ENCODE data around the gene TMX1. TPM values are rescaled to one million over a fixed set of nuclear protein-coding genes. Genes with fewer than 3 reads are reported as not detected.

TMX1 gene
- total RNA-seq, 1 experiment from 2014 or later, result 46.2 TPM

- RAD21 ChIA-PET (ENCODE audit: low non-redundant PET in 1 of 2, low total read pairs in 2 of 2, uncharacterized antibody in 2 of 2, unreplicated experiment in 2 of 2), result no interaction called here
- POLR2A ChIA-PET, result no interaction called here
- H3K9ac ChIP-seq (ENCODE audit: low read length), result no peak overlapping the region
- no peaks in the 10 kb centered on the region for H3K27me3 ChIP-seq (ENCODE audit: insufficient read depth, low read length)
- no peak overlapping the region for H3K4me2 ChIP-seq (ENCODE audit: low read length)
- DNase-seq (ENCODE audit: low read depth, low spot score), result no peak
- H3K79me2 ChIP-seq (ENCODE audit: insufficient read depth, low read length), result no peaks in the 10 kb centered on the region
- no peaks in the 10 kb centered on the region for H3K9me2 ChIP-seq (ENCODE audit: insufficient read depth)
- no peak for ATAC-seq
- no peak overlapping the region for H3K27ac ChIP-seq (ENCODE audit: low read depth, low read length)
- H4K20me1 ChIP-seq (ENCODE audit: insufficient read depth), result no peaks in the 10 kb centered on the region
- H3K9me3 ChIP-seq (ENCODE audit: control insufficient read depth in 1 of 2, insufficient read depth in 1 of 2, low read depth in 1 of 2, low read length in 2 of 2), result no peaks in the 10 kb centered on the region
- no peaks in the 10 kb centered on the region for H3K36me3 ChIP-seq (ENCODE audit: control insufficient read depth in 1 of 2, insufficient read depth in 2 of 2, low read length in 2 of 2)
- H2AFZ ChIP-seq (ENCODE audit: low read depth, low read length, poor library complexity, severe bottlenecking), result no peak overlapping the region
- TF ChIP-seq FOSL1 (IDR thresholded peaks at IDR 0.05; ENCODE audit: low read depth), result no peak
- no peak for TF ChIP-seq JUND (IDR thresholded peaks at IDR 0.05)
- TF ChIP-seq CBX3 (IDR thresholded peaks at IDR 0.05; ENCODE audit: low read depth), result no peak
- TF ChIP-seq EZH2phosphoT487 (IDR thresholded peaks at IDR 0.05; ENCODE audit: borderline replicate concordance), result no peak
- TF ChIP-seq POLR2A (IDR thresholded peaks at IDR 0.05; ENCODE audit: borderline replicate concordance, extremely low read depth, insufficient read depth, insufficient read length), result no peak
- no peak for TF ChIP-seq SRF (IDR thresholded peaks at IDR 0.05; ENCODE audit: low read depth)
- TF ChIP-seq EGR1 (IDR thresholded peaks at IDR 0.05; ENCODE audit: low read depth), result no peak
- no peak for TF ChIP-seq RAD21 (IDR thresholded peaks at IDR 0.05; ENCODE audit: low read depth)
- TF ChIP-seq SIN3A (IDR thresholded peaks at IDR 0.05; ENCODE audit: low read depth), result no peak
- TF ChIP-seq ZNF274 (IDR thresholded peaks at IDR 0.05; ENCODE audit: low read depth, low read length), result no peak
- TF ChIP-seq EZH2 (IDR thresholded peaks at IDR 0.05), result no peak
- no peak for TF ChIP-seq ELF1 (IDR thresholded peaks at IDR 0.05; ENCODE audit: borderline replicate concordance, low read depth)
- TF ChIP-seq, protein P1, sequence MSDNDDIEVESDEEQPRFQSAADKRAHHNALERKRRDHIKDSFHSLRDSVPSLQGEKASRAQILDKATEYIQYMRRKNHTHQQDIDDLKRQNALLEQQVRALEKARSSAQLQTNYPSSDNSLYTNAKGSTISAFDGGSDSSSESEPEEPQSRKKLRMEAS (IDR thresholded peaks at IDR 0.05), result no peak
- TF ChIP-seq SP1 (IDR thresholded peaks at IDR 0.05; ENCODE audit: low read depth), result no peak
- TF ChIP-seq YY1 (IDR thresholded peaks at IDR 0.05; ENCODE audit: extremely low read depth, insufficient replicate concordance, low read depth, low read length), result no peak
- no peak for TF ChIP-seq POLR2AphosphoS5 (IDR thresholded peaks at IDR 0.05; ENCODE audit: low read depth, low read length)
- TF ChIP-seq, protein P2, sequence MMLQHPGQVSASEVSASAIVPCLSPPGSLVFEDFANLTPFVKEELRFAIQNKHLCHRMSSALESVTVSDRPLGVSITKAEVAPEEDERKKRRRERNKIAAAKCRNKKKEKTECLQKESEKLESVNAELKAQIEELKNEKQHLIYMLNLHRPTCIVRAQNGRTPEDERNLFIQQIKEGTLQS (IDR thresholded peaks at IDR 0.05), result no peak
- no peak for TF ChIP-seq CEBPB (IDR thresholded peaks at IDR 0.05; ENCODE audit: low read depth)
- TF ChIP-seq ZFX (IDR thresholded peaks at IDR 0.05), result no peak
- CTCF ChIA-PET, result no interaction called here
- H3K4me3 ChIP-seq (replicated peaks in 1 of 2; ENCODE audit: low read depth in 1 of 2, low read length in 2 of 2), result no peak overlapping the region
- no TSS peak for BruUV-seq (replicated peaks)
- H3K4me1 ChIP-seq (ENCODE audit: control insufficient read depth in 1 of 2, insufficient read depth in 2 of 2, low read length in 2 of 2), result no peaks in the 10 kb centered on the region
- intact Hi-C loops (cut with micrococcal nuclease), result no loop called here
These were observed 31.1 kb upstream of the TMX1 start for GRCh38 chr14:51208982-51209381.
